GM19372 (cell line): ENCODE measurements around the gene SLC39A11.
"Not testable (repeated sequence)": the region's sequence is repeated elsewhere in the genome, so short reads cannot be mapped to it uniquely, and the experiment has no call there.

ENCODE experiments used
- ATAC-seq: cut with Tn5 transposase; IDR thresholded peaks from one replicate; pipeline ENCODE4 v1.9.1; 2021; ENCODE audit warnings: mild to moderate bottlenecking, low read depth, moderate library complexity; ENCODE audit not compliant: unreplicated experiment

The SLC39A11 gene

DNA sequence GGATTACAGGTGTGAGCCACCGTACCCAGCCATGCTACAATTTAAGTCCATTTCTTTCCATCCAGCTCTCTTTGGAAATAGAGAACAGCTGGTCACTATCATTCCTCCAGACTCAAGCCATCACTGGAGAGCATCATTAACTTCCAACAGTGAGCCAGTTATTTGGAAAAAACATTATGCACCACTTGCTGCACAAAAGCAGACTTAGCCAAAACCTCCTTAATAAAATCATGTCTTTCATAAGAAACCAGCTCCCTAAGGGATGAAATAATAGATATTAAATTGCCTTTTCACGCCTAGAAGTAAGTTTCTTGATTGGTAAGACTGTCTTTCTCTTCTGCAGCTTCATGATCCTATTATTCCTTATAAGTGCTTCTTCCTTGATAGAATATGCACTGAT, 17.9 kb downstream of the SLC39A11 start:
- ATAC-seq = no peak

DNA sequence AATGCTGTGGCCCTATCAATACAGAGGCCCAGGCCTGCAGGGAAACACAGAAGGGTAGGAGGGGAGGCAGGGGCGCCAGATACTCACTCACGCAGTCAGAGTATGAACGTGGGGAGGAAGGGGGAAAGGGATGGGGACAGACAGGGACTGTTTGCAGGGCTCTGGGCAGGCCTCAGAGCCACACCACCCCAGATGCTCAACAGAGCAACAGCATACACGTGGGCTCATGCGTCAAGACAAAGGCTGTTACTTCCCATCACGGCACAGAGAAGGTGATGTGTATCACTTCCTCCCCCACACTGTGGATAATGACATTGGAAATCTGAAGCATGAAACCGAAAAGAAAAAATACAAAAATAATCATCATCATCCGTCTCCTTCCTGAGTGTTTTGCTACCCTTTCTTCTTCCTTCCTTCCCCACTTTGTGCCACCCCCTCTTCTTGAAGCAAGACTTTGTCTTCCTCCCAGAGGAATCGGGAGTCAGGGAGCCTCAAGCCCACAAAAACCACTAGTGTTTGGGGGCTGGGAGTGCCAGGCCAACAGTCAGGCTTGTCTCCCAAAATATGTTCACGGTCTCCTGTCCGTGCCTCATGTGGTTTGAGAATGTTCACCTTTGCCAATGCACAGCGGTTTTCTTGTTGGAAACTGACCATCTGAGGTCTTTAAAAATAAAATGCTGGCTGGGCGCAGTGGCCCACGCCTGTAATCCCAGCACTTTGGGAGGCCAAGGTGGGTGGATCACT, 20.1 kb downstream of the SLC39A11 start:
- no peak for ATAC-seq

DNA sequence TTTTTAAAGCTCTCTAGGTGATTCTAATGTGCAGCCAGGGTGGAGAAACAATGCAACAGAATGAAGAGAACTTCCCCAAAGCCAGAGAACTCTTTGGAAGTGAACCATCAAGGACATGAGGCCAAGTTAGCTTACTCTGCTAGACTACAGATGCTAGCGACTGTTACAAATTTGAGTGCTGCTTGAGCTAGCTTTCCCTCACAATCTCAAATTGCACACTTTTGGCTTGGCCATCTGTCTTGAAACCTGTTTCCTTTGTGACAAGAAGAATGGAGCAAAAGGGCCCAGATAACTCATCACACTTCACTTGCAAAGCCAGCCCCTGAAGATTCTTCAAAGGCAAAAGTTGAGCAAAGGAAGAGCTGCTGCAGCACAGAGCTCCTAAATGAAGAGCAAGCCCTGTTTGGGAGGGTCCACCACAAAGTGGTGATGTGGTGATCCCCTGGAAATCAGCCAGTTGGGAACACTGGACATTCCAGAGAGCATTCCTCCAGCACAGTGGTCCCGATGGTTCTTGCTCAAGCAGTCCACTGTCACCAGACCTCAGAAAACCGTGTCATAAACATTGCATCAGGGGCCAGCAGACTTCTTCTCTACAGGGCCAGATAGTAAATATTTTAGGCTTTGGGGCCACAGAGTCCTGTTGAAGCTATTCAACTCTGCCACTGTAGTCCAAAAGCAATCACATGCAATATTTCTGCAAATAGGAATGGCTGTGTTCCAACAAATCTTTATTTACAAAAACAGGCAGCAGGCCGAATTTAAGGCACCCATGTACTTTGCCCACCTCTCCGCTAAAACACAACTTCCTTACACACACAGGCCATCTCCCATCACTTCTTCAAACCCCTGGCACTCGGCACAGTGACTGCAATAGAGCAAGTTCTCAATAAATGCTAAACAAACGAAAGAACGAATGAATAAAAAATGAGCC, 21.2 kb downstream of the SLC39A11 start:
- ATAC-seq = no peak

DNA sequence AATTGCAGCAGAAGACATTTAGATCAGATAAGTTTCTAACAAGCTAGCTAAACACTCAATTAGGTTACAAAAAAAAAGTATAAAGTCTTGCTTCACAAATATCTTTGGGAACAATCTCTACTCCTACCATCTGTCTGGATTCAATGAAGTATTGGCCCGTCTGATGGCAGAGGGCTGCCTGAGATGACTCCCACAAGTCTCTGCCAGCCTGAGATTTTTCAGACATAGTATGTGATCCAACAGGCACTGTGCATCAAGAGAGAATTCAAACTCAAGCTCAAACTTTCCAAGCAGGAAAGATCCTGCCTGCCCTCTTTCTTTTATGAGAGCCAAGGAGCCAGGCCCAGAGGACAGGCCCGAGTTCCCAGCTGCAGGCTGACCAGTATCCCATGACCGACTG, 22.6 kb downstream of the SLC39A11 start:
- ATAC-seq = no peak

DNA sequence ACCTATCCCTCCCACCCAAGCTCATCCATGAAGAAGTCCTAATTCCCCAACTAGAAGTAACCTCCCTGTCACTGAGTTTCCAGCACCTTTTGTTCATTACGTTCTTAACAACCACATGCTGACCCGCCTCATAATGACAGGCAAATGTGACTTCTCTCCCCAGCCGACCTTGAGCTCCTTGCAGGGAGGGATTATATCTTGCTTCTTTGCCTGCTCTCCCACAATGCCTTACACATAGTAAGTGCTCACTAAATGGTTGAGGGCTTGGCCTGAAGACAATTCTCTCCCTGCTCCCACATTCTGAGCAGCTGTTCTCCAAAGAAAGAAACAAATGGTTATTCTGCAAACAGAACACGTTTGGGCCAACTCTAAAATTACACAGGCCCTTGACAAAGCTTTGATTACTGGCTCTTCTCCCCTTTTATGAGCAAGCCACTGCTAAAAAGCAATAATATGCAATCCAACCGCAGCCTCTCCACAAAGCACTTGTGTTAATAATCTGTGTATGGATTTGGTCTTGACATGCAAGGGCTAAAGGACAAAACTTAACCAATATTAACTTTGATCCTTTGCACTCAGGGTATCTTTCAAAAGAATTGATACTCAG, 23.2 kb downstream of the SLC39A11 start:
- ATAC-seq = no peak

DNA sequence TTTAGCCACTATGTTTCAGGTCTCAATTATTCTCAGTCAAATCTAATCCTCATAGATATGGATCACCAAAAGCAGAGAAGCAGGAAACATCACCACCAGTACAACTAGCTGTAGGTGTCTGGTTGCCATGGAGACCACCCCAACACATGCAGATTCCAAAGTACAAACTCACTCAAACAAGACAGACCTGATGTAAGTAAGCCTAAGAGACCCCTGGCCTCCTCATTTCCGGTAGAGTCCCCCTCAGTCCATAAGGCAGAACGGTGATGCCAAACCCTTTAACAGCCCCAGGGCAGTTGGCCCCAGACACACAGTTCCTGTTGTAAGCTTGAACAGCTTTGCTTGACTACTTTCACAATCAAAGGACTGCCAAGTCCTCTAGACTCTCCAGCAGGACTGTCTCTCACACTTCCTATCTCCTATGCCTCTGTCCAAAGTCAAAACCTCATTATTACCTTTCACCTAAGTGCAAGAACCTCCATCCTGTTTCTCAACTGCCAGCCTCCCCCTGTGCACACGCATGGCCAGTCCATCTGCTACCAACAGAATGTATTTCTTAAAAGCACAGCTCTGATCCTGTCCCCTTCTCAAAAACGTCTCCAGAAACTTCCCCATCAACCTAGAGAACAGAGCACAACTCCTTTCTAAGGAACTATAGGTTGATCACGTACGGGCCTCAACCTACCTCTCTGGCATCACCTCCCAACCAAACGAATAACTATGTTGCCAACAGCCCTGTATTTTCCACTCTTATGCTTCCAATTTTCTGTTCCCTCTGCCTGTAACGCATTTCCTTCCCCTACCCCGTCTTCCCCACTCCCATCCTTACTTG, 23.9 kb downstream of the SLC39A11 start:
- no peak for ATAC-seq

DNA sequence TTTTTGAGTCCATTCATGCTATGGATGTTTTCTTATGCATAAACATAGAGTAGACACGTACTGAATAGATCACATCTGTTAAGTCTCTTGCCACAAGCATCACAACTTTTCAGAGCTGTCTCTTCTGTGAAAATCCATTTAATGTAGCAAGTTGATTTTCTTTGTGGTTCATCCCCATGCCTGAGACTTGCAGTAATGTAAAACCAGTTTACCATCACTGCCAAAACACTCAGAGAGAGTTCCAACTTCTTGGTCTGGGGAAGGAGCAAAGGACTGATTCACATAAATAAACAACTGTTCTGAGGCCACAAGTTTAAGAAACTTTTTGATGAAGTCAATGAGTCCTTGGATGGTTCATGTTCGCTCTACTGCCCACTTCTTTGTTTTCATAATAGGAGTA, 24.8 kb downstream of the SLC39A11 start:
- not testable (repeated sequence) for ATAC-seq

DNA sequence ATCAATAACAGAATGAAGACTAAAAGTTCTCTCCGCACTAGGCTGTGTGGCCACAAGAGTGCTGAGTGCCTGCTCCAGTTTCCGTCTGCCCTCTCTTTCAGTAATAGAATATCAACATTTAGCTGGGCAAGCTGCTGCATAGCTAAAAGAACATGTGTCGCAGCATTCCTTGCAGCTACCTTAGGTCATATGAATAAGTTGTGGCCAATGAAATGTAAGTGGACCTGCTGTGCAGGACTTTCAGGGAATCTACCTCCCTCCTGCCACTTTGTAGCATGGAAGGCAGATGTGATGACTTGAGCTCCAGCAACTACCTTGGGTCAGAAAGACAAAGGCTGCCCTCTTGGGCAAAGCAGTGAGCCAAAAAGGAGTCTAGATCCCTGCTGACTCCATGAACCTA, 25.4 kb downstream of the SLC39A11 start:
- no peak for ATAC-seq

DNA sequence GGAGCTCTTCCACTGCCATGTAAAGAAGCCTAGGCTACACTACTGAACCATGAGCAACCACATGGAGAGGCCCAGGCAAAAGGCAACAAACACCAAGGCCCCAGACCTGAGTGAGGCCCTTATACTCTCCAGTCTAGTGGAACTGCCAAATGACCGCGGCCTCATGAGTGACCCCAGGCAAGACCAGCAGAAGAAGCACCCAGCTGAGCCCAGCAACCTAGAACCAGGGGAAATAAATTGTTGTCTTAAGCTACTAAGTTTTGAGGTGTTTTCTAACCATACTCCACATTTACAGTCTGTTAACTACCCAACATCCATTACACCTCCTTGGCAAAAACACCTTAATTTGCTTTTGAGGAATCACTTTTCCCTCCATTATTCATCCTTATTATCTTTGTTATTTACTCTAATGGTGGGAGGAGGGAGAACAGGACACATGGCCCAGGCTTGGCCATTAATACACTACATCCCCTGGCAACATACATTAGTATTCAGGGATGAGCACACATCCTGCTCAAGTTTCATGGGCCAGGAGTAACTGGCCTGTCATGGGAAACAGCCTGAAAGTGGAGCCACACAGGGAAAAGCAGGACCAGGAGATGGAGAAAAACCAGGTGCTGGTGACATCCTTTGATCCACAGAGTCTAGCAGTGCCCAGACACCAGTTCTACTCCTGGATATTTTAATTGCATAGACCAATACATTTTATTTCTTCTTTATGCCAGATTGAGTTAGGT, 26.2 kb downstream of the SLC39A11 start:
- no peak for ATAC-seq

DNA sequence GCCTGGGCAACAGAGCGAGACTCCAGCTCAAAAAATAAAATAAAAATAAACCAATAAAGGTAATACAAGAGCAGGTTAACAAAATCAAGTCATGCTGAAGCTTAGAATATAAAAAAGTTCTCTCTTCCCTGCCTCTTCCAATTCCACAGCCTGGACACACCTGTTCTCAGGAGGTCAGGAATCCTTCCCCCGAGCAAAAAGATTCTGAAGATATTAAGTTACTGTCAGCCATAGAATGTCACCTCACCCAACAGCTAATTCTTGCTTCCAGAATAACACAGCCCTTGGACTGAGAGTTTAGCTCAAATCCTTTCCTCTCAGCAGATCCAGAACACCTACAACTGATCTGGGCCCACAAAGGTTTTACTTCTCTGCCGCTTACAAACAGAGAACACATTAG, 27.1 kb downstream of the SLC39A11 start:
- no peak for ATAC-seq

DNA sequence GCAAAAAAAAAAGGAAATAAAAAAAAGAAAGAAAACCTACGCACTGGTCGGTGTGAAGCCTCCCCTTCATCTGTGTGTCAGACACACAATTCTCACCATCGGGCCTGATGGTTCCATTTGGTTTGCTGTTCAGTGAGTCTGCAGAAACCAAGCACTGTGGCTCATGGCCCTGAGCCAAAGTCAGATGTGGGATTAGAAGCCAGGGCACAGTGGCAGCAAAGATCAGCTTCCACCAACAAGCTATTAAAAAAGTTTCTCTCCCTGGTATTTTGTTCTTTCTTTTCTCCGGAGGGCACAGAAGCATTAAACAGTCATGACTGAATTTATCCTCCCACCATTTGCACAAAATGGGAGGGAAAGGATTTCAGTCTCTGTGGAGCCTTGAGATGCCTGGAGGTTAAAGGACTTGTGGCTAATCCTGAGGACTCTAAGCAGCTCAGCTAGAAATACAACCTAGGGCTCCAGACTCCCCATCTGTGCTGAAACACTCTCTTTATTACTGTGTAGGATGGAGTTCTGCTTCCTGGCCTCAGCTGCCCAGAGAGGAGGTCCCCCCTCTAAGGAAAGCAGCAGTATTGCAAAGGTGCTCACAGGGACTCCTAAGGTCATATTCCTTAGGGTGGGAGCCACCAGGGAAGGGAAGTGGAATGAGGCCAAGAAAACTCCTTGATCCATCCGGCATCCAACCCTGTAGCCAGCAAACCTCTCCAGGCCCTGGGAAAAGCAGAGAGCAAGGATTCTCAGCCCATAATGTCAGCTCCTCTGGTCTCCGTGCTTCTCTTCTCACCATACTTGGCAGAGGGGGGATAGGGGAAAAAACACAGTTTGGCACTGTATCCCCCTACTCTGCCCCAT, 28.2 kb downstream of the SLC39A11 start:
- ATAC-seq = no peak

DNA sequence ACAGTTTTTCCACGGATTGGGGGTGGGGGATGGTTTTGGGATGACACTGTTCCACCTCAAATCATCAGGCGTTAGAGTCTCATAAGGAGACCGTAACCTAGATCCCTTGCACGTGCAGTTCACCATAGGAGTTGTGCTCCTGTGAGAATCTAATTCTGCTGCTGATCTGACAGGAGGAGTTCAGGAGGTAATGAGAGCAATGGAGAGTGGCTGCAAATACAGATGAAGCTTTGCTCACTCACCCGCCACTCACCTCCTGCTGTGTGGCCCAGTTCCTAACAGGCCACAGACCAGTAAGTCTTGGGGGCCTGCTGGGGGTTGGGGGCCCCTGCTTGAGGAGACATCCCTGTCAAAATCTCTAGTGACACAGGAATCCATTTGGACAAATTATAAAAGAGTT, 29.8 kb downstream of the SLC39A11 start:
- no peak for ATAC-seq

DNA sequence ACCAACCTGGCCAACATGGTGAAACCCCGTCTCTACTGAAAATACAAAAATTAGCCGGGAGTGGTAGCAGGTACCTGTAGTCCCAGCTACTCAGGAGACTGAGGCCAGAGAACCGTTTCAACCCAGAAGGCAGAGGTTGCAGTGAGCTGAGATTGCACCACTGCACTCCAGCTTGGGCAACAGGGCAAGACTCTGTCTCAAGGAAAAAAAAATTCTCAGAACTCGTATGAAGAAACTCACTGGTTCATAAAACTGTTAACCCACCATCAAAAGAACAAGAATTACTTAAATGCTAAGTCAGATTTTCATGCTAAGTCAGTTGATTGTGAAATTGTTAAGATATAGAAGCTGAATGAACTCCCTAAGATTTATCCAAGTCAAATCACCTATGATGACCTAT, 31.3 kb downstream of the SLC39A11 start:
- ATAC-seq = no peak

DNA sequence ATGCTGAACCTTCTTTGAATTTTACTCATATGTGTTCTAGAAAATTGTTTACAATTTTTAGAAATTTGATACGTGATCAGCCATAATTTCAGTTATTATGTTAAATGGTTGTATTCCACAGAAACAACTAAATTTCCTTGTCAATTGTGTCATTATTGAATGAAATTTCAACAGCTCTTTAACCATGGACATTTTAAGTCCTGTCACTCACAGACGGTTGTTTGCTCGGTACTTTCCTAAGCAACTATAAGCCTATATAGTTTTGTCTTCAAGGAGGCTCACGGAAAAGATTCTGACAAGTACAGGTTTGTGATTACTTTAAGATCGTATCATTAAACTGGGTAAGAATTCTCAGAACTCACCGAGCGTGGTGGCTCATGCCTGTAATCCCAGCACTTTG, 31.8 kb downstream of the SLC39A11 start:
- ATAC-seq = no peak

DNA sequence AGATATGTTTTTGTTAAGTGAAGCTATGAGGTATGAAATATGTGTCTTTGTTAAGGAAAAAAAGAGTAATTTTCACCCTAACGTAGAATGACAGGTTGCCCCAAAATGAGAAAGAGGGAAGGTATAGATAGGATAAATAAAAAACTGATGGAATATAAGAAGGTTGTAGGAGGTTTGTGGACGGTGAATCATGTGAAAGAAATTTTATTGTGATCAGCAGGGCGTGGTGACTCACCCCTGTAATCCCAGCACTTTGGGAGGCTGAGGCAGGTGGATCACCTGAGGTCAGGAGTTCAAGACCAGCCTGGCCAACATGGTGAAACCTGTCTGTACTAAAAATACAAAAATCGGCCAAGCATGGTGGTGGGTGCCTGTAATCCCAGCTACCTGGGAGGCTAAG, 32.8 kb downstream of the SLC39A11 start:
- ATAC-seq = not testable (repeated sequence)

DNA sequence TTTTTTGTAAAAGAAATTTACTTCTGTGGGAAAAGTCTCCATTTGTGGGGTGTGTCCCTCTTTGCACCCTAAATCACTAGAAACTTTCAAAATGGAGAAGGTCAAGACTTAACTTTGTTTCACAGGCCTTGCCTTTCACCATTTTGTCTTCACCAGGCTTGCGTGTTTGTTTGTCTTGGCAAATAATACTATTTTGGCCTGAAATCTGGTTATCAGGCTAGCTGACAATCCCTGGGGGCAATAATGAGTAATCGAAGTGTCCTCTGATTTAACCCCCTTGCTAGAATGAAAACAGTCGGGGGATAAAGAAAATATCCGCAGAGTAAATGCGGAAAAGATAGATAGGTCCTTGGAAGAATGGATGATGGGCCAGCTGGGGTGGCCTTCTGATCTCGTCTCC, 34.5 kb downstream of the SLC39A11 start:
- no peak for ATAC-seq

DNA sequence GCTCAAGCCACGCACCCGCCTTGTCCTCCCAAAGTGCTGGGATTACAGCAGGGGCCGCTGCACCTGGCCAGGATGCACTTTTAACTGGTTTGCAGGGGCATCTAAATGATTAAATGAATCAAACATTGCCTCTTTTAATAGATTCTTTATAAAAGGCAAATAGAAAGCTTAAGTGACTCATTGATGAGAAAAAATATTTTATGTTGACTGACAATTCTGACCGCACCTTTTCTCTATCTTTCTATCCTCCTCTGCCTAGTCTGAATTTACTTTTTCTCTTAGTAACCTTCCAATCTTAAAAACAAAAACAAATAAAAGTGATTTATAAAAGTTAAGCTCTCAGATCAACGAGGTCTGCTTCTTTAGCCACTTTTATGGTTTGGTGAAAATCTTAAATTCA, 35.3 kb downstream of the SLC39A11 start:
- no peak for ATAC-seq

DNA sequence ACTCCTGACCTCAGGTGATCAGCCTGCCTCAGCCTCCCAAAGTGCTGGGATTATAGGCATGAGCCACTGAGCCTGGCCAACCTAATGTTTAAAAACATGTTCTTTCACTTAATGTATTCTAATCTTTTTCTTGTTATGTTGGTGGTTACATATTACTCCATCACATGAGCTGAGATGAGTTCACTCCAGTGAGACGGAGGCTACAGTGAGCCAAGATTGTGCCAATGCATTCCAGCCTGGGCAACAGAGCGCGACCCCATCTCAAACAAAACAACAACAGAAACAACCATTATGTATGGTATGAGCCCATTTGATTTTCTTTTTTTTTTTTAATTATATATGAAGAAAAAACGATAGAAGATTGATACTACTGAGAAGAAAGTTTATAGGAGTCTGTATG, 39.6 kb downstream of the SLC39A11 start:
- ATAC-seq = no peak

DNA sequence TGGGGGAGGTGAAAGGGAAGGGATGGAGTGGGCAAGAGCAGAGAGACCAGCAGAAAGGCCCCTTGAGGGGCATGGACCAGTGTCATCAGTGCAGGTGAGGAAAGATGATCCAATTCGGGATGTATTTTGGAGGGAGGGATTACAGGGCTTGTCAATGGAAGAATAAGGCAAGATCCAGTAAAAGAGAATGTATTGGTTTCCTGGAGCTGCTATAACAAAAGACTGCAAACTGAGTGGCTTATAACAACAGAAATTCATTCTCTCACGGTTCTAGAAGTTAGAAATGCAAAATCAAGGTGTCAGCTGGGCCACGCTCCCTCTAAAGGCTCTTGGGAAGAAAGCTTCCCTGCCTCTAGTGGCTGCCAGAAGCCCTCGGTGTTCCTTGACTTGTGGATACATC, 41.7 kb downstream of the SLC39A11 start:
- no peak for ATAC-seq
